Measurements from ENCODE around the gene CMTM5.

CMTM5 gene

GRCh38 chr14:23356662-23357061, 20.2 kb upstream of the CMTM5 start:
- Histone ChIP-seq H3K4me3 (no peak overlapping the region), H3K27ac (no peak overlapping the region)

GRCh38 chr14:23357261-23357660, 19.6 kb upstream of the CMTM5 start:
- Histone ChIP-seq H3K4me3 (no peak overlapping the region), H3K27ac (no peak overlapping the region)

GRCh38 chr14:23358042-23358441, 18.8 kb upstream of the CMTM5 start:
- H3K27ac ChIP-seq: no peak overlapping the region
- no peak overlapping the region for H3K4me3 ChIP-seq

GRCh38 chr14:23358553-23359166, 18.2 kb upstream of the CMTM5 start:
- Histone ChIP-seq H3K4me3 (no peak overlapping the region), H3K27ac (peak overlapping the region in 1 of 21 experiments; percentile 30)

GRCh38 chr14:23359167-23359626, 17.6 kb upstream of the CMTM5 start:
- H3K27ac ChIP-seq: peak overlapping the region in 2 of 21 experiments; percentile 30 to 31

GRCh38 chr14:23359722-23360447, 17.0 kb upstream of the CMTM5 start:
- Histone ChIP-seq H3K27ac (peak overlapping the region in 9 of 21 experiments; percentile 1 to 66 (median 42)), H3K4me3 (no peak overlapping the region)

More at GRCh38 chr14:23359167-23359626, 17.6 kb upstream of the CMTM5 start:
- no peak overlapping the region for H3K4me3 ChIP-seq

GRCh38 chr14:23360496-23360895, 16.4 kb upstream of the CMTM5 start:
- no peak overlapping the region for H3K4me3 ChIP-seq

GRCh38 chr14:23361320-23361719, 15.5 kb upstream of the CMTM5 start:
- Histone ChIP-seq H3K27ac (peak overlapping the region in 2 of 21 experiments; percentile 20 to 57), H3K4me3 (no peak overlapping the region)

More at GRCh38 chr14:23360496-23360895, 16.4 kb upstream of the CMTM5 start:
- H3K27ac ChIP-seq: peak overlapping the region in 9 of 21 experiments; percentile 1 to 66 (median 42)

- H3K27ac ChIP-seq: peak overlapping the region in 1 of 21 experiments; percentile 3
- no peak overlapping the region for H3K4me3 ChIP-seq
These were observed 15.1 kb upstream of the CMTM5 start for GRCh38 chr14:23361763-23362162.

- H3K4me3 ChIP-seq: no peak overlapping the region
These were observed 14.6 kb upstream of the CMTM5 start for GRCh38 chr14:23362200-23362599.

GRCh38 chr14:23364164-23365035, 12.4 kb upstream of the CMTM5 start:
- H3K4me3 ChIP-seq: peak overlapping the region; percentile 44 to 63 (median 51)
- H3K27ac ChIP-seq: peak overlapping the region; percentile 48 to 99 (median 96)

More at GRCh38 chr14:23362200-23362599, 14.6 kb upstream of the CMTM5 start:
- peak overlapping the region in 1 of 21 experiments; percentile 3 for H3K27ac ChIP-seq

- peak within 1 kb of the TSS; percentile 44 to 63 (median 51) for H3K4me3 ChIP-seq
These were observed 11.7 kb upstream of the CMTM5 start, which contains the start of gene EFS for GRCh38 chr14:23365036-23365731. EFS (minus strand) TSS chr14:23365172; CDS start chr14:23365025, 147 bp downstream.

GRCh38 chr14:23365732-23366425, 11.0 kb upstream of the CMTM5 start:
- Histone ChIP-seq H3K27ac (peak overlapping the region; percentile 48 to 99 (median 96)), H3K4me3 (peak overlapping the region; percentile 44 to 63 (median 51))

More at GRCh38 chr14:23365036-23365731, 11.7 kb upstream of the CMTM5 start, which contains the start of gene EFS:
- H3K27ac ChIP-seq: peak within 1 kb of the TSS; percentile 48 to 99 (median 96)

GRCh38 chr14:23366426-23366921, 10.4 kb upstream of the CMTM5 start:
- Histone ChIP-seq H3K27ac (peak overlapping the region in 20 of 21 experiments; percentile 80 to 99 (median 96)), H3K4me3 (peak overlapping the region; percentile 44 to 63 (median 51))

- no peak overlapping the region for H3K4me3 ChIP-seq
- peak overlapping the region in 4 of 21 experiments; percentile 16 to 52 (median 26) for H3K27ac ChIP-seq
These were observed 6.6 kb upstream of the CMTM5 start for GRCh38 chr14:23370221-23370620.

- no peak overlapping the region for H3K27ac ChIP-seq
These were observed 5.0 kb upstream of the CMTM5 start for GRCh38 chr14:23371865-23372264.

GRCh38 chr14:23372509-23372908, 4.3 kb upstream of the CMTM5 start, which contains the start of gene IL25:
IL25 (plus strand) TSS chr14:23372809.
- no peak within 1 kb of the TSS for H3K27ac ChIP-seq

More at GRCh38 chr14:23371865-23372264, 5.0 kb upstream of the CMTM5 start:
- H3K4me3 ChIP-seq: no peak overlapping the region

GRCh38 chr14:23373041-23373440, 3.8 kb upstream of the CMTM5 start:
- no peak overlapping the region for H3K27ac ChIP-seq
- H3K4me3 ChIP-seq: no peak overlapping the region

More at GRCh38 chr14:23372509-23372908, 4.3 kb upstream of the CMTM5 start, which contains the start of gene IL25:
- no peak within 1 kb of the TSS for H3K4me3 ChIP-seq
